A673 (cell line): ENCODE results near the gene MAP7. TPM values are rescaled to one million over a fixed set of nuclear protein-coding genes. Genes with fewer than 3 reads are reported as not detected.

Experiments used
- BruUV-seq: library from RNA; stranded (reverse); fragments of 400-500 nt; replicated peaks from 2 replicates; lab custom pipeline; 2021; lab: Mats Ljungman, UMichigan
- CTCF ChIA-PET: fragments of 300-600 bp; sonication (Branson Sonifier 250); formaldehyde crosslinking; loops from one replicate; lab custom pipeline; 2022; ENCODE audit warnings: antibody characterized with exemption; lab: Charles Lee
- POLR2A ChIA-PET: fragments of 300-600 bp; sonication (Branson Sonifier 250); formaldehyde crosslinking; loops from one replicate; lab custom pipeline; 2022; ENCODE audit warnings: antibody characterized with exemption; ENCODE audit not compliant: low non-redundant PET; lab: Charles Lee
- DNase-seq: peaks from one replicate; pipeline ENCODE4 v3.0.0-alpha.2; 2015; ENCODE audit warnings: low spot score
- H3K27ac ChIP-seq: fragments of 200-600 bp; sonication (generic); 2 replicates; pipeline ENCODE4 v1.5.1; 2016; ENCODE audit warnings: mixed run types, low read depth, mild to moderate bottlenecking, mixed read lengths, antibody characterized with exemption, low read length; ENCODE audit not compliant: poor library complexity, severe bottlenecking
- H3K27me3 ChIP-seq: fragments of 200-600 bp; sonication (generic); replicated peaks from 2 replicates; pipeline ENCODE4 v1.6.1; 2017; ENCODE audit warnings: mixed run types, low read depth, mild to moderate bottlenecking, mixed read lengths, antibody characterized with exemption, low read length; ENCODE audit not compliant: insufficient read depth, poor library complexity
- H3K36me3 ChIP-seq: fragments of 200-600 bp; sonication (generic); 2 replicates; pipeline ENCODE4 v1.6.1; 2016; ENCODE audit warnings: mixed run types, mild to moderate bottlenecking, mixed read lengths, antibody characterized with exemption, low read length; ENCODE audit not compliant: insufficient read depth, poor library complexity, severe bottlenecking
- H3K4me1 ChIP-seq: fragments of 200-600 bp; sonication (generic); 2 replicates; pipeline ENCODE4 v1.6.1; 2017; ENCODE audit warnings: mixed run types, mild to moderate bottlenecking, mixed read lengths, antibody characterized with exemption, low read length; ENCODE audit not compliant: insufficient read depth, poor library complexity, severe bottlenecking
- H3K4me3 ChIP-seq: fragments of 200-600 bp; sonication (generic); 2 replicates; pipeline ENCODE4 v1.5.1; 2016; ENCODE audit warnings: low read depth, mixed run types, mild to moderate bottlenecking, mixed read lengths, low read length; ENCODE audit not compliant: poor library complexity, severe bottlenecking
- H3K9me3 ChIP-seq: fragments of 200-600 bp; sonication (generic); 2 replicates; pipeline ENCODE4 v1.6.1; 2016; ENCODE audit warnings: mixed run types, low read depth, mild to moderate bottlenecking, mixed read lengths, antibody characterized with exemption, low read length; ENCODE audit not compliant: poor library complexity, severe bottlenecking
- EZH2 ChIP-seq: fragments of 200-600 bp; sonication (generic); IDR thresholded peaks from 2 replicates; pipeline ENCODE4 v1.6.1; 2017; ENCODE audit warnings: borderline replicate concordance, low read depth, mild to moderate bottlenecking, mixed read lengths, antibody characterized with exemption, low read length; ENCODE audit not compliant: poor library complexity, severe bottlenecking
- intact Hi-C: fragments of 100-400 bp; cut with micrococcal nuclease; formaldehyde crosslinking; loops from one replicate; pipeline ENCODE4 v1.10.0; 2022; ENCODE audit not compliant: unreplicated experiment
- total RNA-seq: library from RNA; stranded (reverse); gene quantifications from 2 replicates; pipeline ENCODE4 v1.2.3, GENCODE V29; 2021
- TF ChIP-seq, protein P1 (sequence below): fragments of 300-800, 200-600 bp; sonication (generic); conservative IDR thresholded peaks from 2 replicates; pipeline ENCODE4 v1.5.1; 2017; ENCODE audit warnings: low read depth, mild to moderate bottlenecking, antibody characterized with exemption, low read length, moderate library complexity, mixed read lengths

Gene MAP7
- total RNA-seq, 1 experiment from 2014 or later, result 0.09 TPM

DNA sequence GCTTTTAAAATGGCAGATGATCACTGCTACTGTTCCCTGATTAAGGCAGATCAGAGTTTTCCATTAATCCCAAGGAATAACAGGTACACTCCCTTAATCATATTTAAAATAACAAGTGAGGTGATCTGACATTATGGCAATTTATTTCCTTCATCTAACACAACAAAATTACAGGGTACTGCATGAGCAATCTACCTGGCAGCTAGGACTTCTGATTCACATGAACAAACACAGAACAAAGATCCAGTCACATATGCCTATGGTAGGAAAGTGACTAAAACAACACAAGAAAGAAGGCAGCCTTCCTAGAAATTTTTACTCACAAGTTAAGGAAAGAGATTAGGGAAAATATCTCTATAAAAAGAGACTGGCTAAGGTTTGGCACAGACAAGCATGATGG is 33.2 kb downstream of the MAP7 start:
- no TSS peak for BruUV-seq
- no peak for DNase-seq
- Histone ChIP-seq H3K4me3 (no peak overlapping the region), H3K36me3 (no peaks in the 10 kb centered on the region), H3K9me3 (no peaks in the 10 kb centered on the region), H3K27ac (no peak overlapping the region), H3K27me3 (no peaks in the 10 kb centered on the region), H3K4me1 (no peaks in the 10 kb centered on the region)
- TF ChIP-seq, protein P1, sequence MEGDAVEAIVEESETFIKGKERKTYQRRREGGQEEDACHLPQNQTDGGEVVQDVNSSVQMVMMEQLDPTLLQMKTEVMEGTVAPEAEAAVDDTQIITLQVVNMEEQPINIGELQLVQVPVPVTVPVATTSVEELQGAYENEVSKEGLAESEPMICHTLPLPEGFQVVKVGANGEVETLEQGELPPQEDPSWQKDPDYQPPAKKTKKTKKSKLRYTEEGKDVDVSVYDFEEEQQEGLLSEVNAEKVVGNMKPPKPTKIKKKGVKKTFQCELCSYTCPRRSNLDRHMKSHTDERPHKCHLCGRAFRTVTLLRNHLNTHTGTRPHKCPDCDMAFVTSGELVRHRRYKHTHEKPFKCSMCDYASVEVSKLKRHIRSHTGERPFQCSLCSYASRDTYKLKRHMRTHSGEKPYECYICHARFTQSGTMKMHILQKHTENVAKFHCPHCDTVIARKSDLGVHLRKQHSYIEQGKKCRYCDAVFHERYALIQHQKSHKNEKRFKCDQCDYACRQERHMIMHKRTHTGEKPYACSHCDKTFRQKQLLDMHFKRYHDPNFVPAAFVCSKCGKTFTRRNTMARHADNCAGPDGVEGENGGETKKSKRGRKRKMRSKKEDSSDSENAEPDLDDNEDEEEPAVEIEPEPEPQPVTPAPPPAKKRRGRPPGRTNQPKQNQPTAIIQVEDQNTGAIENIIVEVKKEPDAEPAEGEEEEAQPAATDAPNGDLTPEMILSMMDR, result no peak
- TF ChIP-seq EZH2, result no peak
- intact Hi-C loops, result no loop called here
- POLR2A ChIA-PET, result no interaction called here
- CTCF ChIA-PET, result no interaction called here

DNA sequence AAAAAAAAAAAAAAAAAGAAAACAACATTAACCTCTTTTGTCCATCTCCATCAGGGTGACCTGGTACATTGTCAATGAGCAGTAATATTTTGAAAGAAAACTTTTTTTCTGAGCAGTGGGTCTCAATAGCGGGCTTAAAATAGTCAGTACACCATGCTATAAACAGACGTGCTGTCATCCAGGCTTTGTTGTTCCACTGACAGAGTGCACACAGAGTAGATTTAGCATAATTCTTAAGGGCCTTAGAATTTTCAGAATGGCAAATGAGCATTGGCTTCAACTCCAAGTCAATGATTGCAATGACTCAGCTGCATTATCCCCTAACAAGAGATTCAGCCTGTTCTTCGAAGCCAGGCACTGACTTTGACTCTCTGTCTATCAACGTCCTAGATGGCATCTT is 35.6 kb downstream of the MAP7 start:
- H3K27me3 ChIP-seq, result no peaks in the 10 kb centered on the region
- POLR2A ChIA-PET, result no interaction called here
- H3K36me3 ChIP-seq, result no peaks in the 10 kb centered on the region
- CTCF ChIA-PET, result no interaction called here
- TF ChIP-seq, protein P1, result no peak
- TF ChIP-seq EZH2, result no peak
- H3K4me1 ChIP-seq, result no peaks in the 10 kb centered on the region
- BruUV-seq, result no TSS peak
- H3K4me3 ChIP-seq, result no peak overlapping the region
- no peaks in the 10 kb centered on the region for H3K9me3 ChIP-seq
- intact Hi-C loops, result no loop called here
- no peak for DNase-seq
- H3K27ac ChIP-seq, result no peak overlapping the region

DNA sequence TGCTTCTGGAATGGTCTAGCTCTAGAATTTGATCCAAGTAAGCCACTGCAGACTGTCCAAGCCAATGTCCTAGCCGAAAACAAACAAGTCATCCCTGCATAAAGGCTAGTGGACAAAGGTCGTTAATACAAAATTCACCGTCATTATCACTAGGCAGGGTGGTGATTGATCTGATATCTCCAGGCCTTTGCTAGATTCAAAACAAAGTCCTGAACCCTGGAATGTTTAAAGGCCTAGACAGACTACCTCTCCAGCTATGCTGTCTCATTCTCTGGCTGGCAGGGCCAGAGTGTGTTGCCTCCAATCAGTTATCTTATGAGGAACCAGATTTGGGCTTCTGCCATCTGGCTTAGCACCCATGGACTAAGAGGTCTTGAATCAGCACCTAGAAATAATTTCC is 38.3 kb downstream of the MAP7 start:
- POLR2A ChIA-PET, result no interaction called here
- intact Hi-C loops, result no loop called here

More for the DNA sequence above, 38.3 kb downstream of the MAP7 start:
- TF ChIP-seq, protein P1, result no peak
- TF ChIP-seq EZH2, result no peak
- Histone ChIP-seq H3K36me3 (no peaks in the 10 kb centered on the region), H3K27me3 (no peaks in the 10 kb centered on the region), H3K9me3 (no peaks in the 10 kb centered on the region), H3K4me3 (no peak overlapping the region), H3K27ac (no peak overlapping the region), H3K4me1 (no peaks in the 10 kb centered on the region)
- BruUV-seq, result no TSS peak
- CTCF ChIA-PET, result no interaction called here
- DNase-seq, result no peak
